H1 (cell line): ENCODE data around the gene DOCK3. TPM values are rescaled to one million over a fixed set of nuclear protein-coding genes. Genes with fewer than 3 reads are reported as not detected.

Experiments
- CTCF ChIA-PET: fragments of 300-600 bp; sonication (Branson Sonifier 250); formaldehyde crosslinking; loops from one replicate; lab custom pipeline; 2021; ENCODE audit not compliant: partially characterized antibody; lab: Charles Lee
- POLR2A ChIA-PET: fragments of 300-600 bp; sonication (Branson Sonifier 250); formaldehyde crosslinking; loops from one replicate; lab custom pipeline; 2021; ENCODE audit warnings: inconsistent platforms; ENCODE audit not compliant: partially characterized antibody; lab: Charles Lee
- DNase-seq, 2 experiments: peaks; one replicate each; pipeline versions ENCODE4 v3.0.0 to v3.0.0-alpha.2; 2010 to 2022; ENCODE audit warnings: low spot score in 2 of 2, low read depth in 1 of 2, mixed read lengths in 1 of 2
- FAIRE-seq: peaks from 2 replicates; lab custom pipeline; 2011; peaks lifted over from hg19 to GRCh38; lab: Jason Lieb, UNC
- H2AFZ ChIP-seq: 2 replicates; pipeline ENCODE4 v1.8.1; 2012; ENCODE audit warnings: low read length, inconsistent platforms
- H2AK5ac ChIP-seq: 2 replicates; pipeline ENCODE4 v1.6.1; 2013; ENCODE audit warnings: low read depth, low read length
- H2BK120ac ChIP-seq: replicated peaks from 2 replicates; pipeline ENCODE3; 2013; ENCODE audit warnings: low read depth, low read length, inconsistent platforms
- H2BK12ac ChIP-seq: 2 replicates; pipeline ENCODE4 v1.6.1; 2013; ENCODE audit warnings: low read depth, low read length
- H2BK15ac ChIP-seq: 2 replicates; pipeline ENCODE4 v1.6.1; 2013; ENCODE audit warnings: low read length
- H2BK20ac ChIP-seq: 2 replicates; pipeline ENCODE4 v1.6.1; 2013; ENCODE audit warnings: low read length
- H2BK5ac ChIP-seq: 2 replicates; pipeline ENCODE4 v1.6.1; 2013; ENCODE audit warnings: low read depth, low read length
- H3K14ac ChIP-seq: 2 replicates; pipeline ENCODE4 v1.6.1; 2013; ENCODE audit warnings: inconsistent platforms; ENCODE audit not compliant: insufficient read length
- H3K18ac ChIP-seq: 2 replicates; pipeline ENCODE4 v1.6.1; 2013; ENCODE audit warnings: low read length; ENCODE audit errors: extremely low read depth
- H3K23ac ChIP-seq: 2 replicates; pipeline ENCODE4 v1.6.1; 2013; ENCODE audit warnings: inconsistent platforms; ENCODE audit not compliant: insufficient read length
- H3K23me2 ChIP-seq: 2 replicates; pipeline ENCODE4 v1.6.1; 2013; ENCODE audit warnings: low read depth, low read length
- H3K27ac ChIP-seq: 2 replicates; pipeline ENCODE4 v1.6.1; 2011; ENCODE audit warnings: low read depth, low read length, inconsistent platforms
- H3K27me3 ChIP-seq, 4 experiments: replicated peaks in 1 of 4; 1 replicate in 1 of 4; 2 replicates in 3 of 4; pipeline versions ENCODE4 v1.6.1 to v1.8.1; 2011 to 2013; ENCODE audit warnings: low read length in 3 of 4, mild to moderate bottlenecking in 3 of 4, inconsistent platforms in 2 of 4, mixed read lengths in 2 of 4, moderate library complexity in 1 of 4; ENCODE audit not compliant: control insufficient read depth in 3 of 4, insufficient read depth in 3 of 4; ENCODE audit errors: extremely low read depth in 1 of 4
- H3K36me3 ChIP-seq, 4 experiments: 2 replicates each; pipeline versions ENCODE4 v1.6.1 to v1.8.1; 2011 to 2013; ENCODE audit warnings: mild to moderate bottlenecking in 4 of 4, low read length in 3 of 4, moderate library complexity in 2 of 4, control low read depth in 1 of 4, inconsistent platforms in 1 of 4; ENCODE audit not compliant: insufficient read depth in 4 of 4, control insufficient read depth in 2 of 4
- H3K4ac ChIP-seq: replicated peaks from 2 replicates; pipeline ENCODE3; 2013; ENCODE audit warnings: low read length, low read depth, mixed read lengths, inconsistent platforms; ENCODE audit not compliant: insufficient read length
- H3K4me1 ChIP-seq, 4 experiments: replicated peaks in 1 of 4; 1 replicate in 1 of 4; 2 replicates in 3 of 4; pipeline versions ENCODE4 v1.6.1 to v1.8.1; 2011 to 2013; ENCODE audit warnings: low read length in 3 of 4, inconsistent platforms in 2 of 4, mixed read lengths in 1 of 4; ENCODE audit not compliant: insufficient read depth in 4 of 4, control insufficient read depth in 3 of 4
- H3K4me2 ChIP-seq, 2 experiments: 2 replicates each; pipeline versions ENCODE4 v1.6.1 to v1.8.1; 2011 to 2013; ENCODE audit warnings: low read depth in 2 of 2, low read length in 2 of 2, control low read depth in 1 of 2, inconsistent platforms in 1 of 2, mild to moderate bottlenecking in 1 of 2; ENCODE audit not compliant: insufficient read depth in 1 of 2
- H3K4me3 ChIP-seq, 4 experiments: fragments of 200-600, 300-600 bp in 1 of 4; sonication (generic), shearing (Covaris generic), sonication (Bioruptor Twin) in 1 of 4; 2 replicates each; pipeline versions ENCODE4 v1.5.1 to v1.8.1; 2011 to 2016; ENCODE audit warnings: low read length in 4 of 4, low read depth in 3 of 4, control low read depth in 2 of 4, inconsistent platforms in 2 of 4, mild to moderate bottlenecking in 2 of 4, mixed read lengths in 1 of 4, moderate library complexity in 1 of 4; ENCODE audit not compliant: insufficient read depth in 2 of 4; ENCODE audit errors: extremely low read depth in 1 of 4
- H3K56ac ChIP-seq: replicated peaks from 2 replicates; pipeline ENCODE3; 2013; ENCODE audit warnings: low read depth, mild to moderate bottlenecking, mixed read lengths, low read length, inconsistent platforms; ENCODE audit not compliant: insufficient read length
- H3K79me1 ChIP-seq: 2 replicates; pipeline ENCODE4 v1.6.1; 2013; ENCODE audit warnings: low read depth, low read length, control low read depth
- H3K79me2 ChIP-seq, 2 experiments: 2 replicates each; pipeline versions ENCODE4 v1.6.1 to v1.8.1; 2012 to 2013; ENCODE audit warnings: low read length in 2 of 2, mild to moderate bottlenecking in 2 of 2, inconsistent platforms in 1 of 2; ENCODE audit not compliant: insufficient read depth in 2 of 2, control insufficient read depth in 1 of 2
- H3K9ac ChIP-seq, 4 experiments: replicated peaks in 1 of 4; 1 replicate in 1 of 4; 2 replicates in 3 of 4; pipeline versions ENCODE4 v1.6.1 to v1.8.1; 2011 to 2013; ENCODE audit warnings: low read depth in 3 of 4, low read length in 3 of 4, control low read depth in 2 of 4, mild to moderate bottlenecking in 2 of 4, moderate library complexity in 2 of 4, inconsistent platforms in 1 of 4; ENCODE audit errors: extremely low read depth in 1 of 4
- H3K9me3 ChIP-seq, 2 experiments: 2 replicates each; pipeline versions ENCODE4 v1.6.1 to v1.8.1; 2012 to 2013; ENCODE audit warnings: mild to moderate bottlenecking in 2 of 2, moderate library complexity in 2 of 2, control low read depth in 1 of 2, inconsistent platforms in 1 of 2, low read depth in 1 of 2, low read length in 1 of 2, mixed read lengths in 1 of 2; ENCODE audit not compliant: insufficient read depth in 2 of 2
- H4K20me1 ChIP-seq, 2 experiments: replicated peaks in 1 of 2; 2 replicates each; pipeline versions ENCODE3 to v1.8.1; 2011 to 2013; ENCODE audit warnings: inconsistent platforms in 2 of 2, low read length in 2 of 2, mild to moderate bottlenecking in 1 of 2; ENCODE audit not compliant: insufficient read depth in 2 of 2, control insufficient read depth in 1 of 2
- H4K5ac ChIP-seq: 2 replicates; pipeline ENCODE4 v1.6.1; 2013; ENCODE audit warnings: low read length, low read depth, mixed read lengths, inconsistent platforms; ENCODE audit not compliant: insufficient read length
- H4K8ac ChIP-seq: 2 replicates; pipeline ENCODE4 v1.8.0; 2013; ENCODE audit warnings: mild to moderate bottlenecking, moderate library complexity, low read length, inconsistent platforms; ENCODE audit not compliant: insufficient read depth; ENCODE audit errors: extremely low read depth
- H4K91ac ChIP-seq: replicated peaks from 2 replicates; pipeline ENCODE3; 2013; ENCODE audit warnings: low read length, mixed read lengths, inconsistent platforms; ENCODE audit not compliant: insufficient read length
- CREB1 ChIP-seq: IDR thresholded peaks from 2 replicates; pipeline ENCODE4 v1.6.1; 2012; ENCODE audit warnings: inconsistent platforms
- GABPA ChIP-seq: IDR thresholded peaks from 2 replicates; pipeline ENCODE4 v1.6.1; 2011; ENCODE audit warnings: mild to moderate bottlenecking, low read length, moderate library complexity, borderline replicate concordance; ENCODE audit not compliant: insufficient read depth
- WGBS, 2 experiments: shearing (Covaris generic) in 1 of 2; methylation state at CpG; one replicate each; pipeline versions ENCODE4 v1.1.6 to v1.1.7; 2013 to 2015; ENCODE audit warnings: low lambda C conversion rate in 2 of 2, mixed read lengths in 2 of 2, inconsistent platforms in 1 of 2, low coverage in 1 of 2, missing lambda C conversion rate in 1 of 2; ENCODE audit not compliant: insufficient replicate concordance in 2 of 2, insufficient coverage in 1 of 2, insufficient read length in 1 of 2; ENCODE audit errors: extremely low coverage in 1 of 2, missing lambda C conversion rate in 1 of 2; 5-methylcytosine and 5-hydroxymethylcytosine counted together
- polyA plus RNA-seq, 7 experiments: library from polyadenylated mRNA; depleted of rRNA in 3 of 7; stranded (reverse) in 5 of 7; unstranded in 2 of 7; fragments of >200 nt in 5 of 7; fragments of 200-250 nt in 2 of 7; gene quantifications; 1 replicate in 5 of 7; 2 replicates in 1 of 7; 4 replicates in 1 of 7; pipeline versions ENCODE4 v1.2.1 to v1.2.3, GENCODE V29; 2011 to 2013; ENCODE audit warnings: missing spikeins in 2 of 7, mixed read lengths in 2 of 7
- total RNA-seq: library from RNA; stranded (reverse); fragmentation: NEBNext Ultra II Directional; extraction: Animal tissue kit (Norgen Biotek cat#: 25700); gene quantifications from 2 replicates; pipeline ENCODE4 v1.2.1, GENCODE V29; 2021
- TF ChIP-seq, protein P1 (sequence below): IDR thresholded peaks from 2 replicates; pipeline ENCODE4 v1.6.1; 2012; ENCODE audit warnings: low read length, inconsistent platforms

Gene DOCK3
- total and polyA plus RNA-seq, 2 of the 8 experiments (the other 6 are each of a cell fraction or from before 2014, with no cell fraction given), result 2.7 to 5.0 TPM

DNA sequence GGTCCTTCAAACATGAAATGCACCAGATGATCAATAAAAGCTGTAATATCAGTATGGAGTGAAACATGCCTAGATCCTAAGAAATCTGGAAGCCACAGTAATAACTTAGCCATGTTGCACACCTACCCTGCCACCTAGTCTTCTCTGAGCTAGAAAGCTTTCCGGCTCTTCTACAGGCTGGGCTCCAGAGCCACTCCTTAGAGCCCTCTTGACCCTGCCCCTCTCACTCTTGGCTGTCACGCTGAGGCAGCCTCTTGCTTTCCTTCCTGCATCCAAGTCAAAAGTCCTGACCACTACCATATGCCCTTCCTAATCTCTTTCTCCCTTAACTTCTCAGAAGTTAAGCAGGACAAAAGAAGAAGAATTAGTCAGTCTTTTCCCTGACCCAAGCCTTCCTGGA is 734.1 kb downstream of the DOCK3 start:
- DNase-seq (no peak), FAIRE-seq (no peak)
- ChIA-PET POLR2A (interaction anchor here (0.7 to 3.0 kb wide), 2 partner anchors 9 to 16 kb away, joined by 5 to 9 read pairs; no protein-coding TSS in a partner anchor), CTCF (interaction anchor here (1.3 kb wide), 2 partner anchors 20 to 260 kb away, joined by 4 read pairs; no protein-coding TSS in a partner anchor)
- TF ChIP-seq, protein P1, sequence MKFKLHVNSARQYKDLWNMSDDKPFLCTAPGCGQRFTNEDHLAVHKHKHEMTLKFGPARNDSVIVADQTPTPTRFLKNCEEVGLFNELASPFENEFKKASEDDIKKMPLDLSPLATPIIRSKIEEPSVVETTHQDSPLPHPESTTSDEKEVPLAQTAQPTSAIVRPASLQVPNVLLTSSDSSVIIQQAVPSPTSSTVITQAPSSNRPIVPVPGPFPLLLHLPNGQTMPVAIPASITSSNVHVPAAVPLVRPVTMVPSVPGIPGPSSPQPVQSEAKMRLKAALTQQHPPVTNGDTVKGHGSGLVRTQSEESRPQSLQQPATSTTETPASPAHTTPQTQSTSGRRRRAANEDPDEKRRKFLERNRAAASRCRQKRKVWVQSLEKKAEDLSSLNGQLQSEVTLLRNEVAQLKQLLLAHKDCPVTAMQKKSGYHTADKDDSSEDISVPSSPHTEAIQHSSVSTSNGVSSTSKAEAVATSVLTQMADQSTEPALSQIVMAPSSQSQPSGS, result no peak
- TF ChIP-seq GABPA, result no peak
- no peak for TF ChIP-seq CREB1
- Histone ChIP-seq H3K4me3 (no peak overlapping the region), H3K18ac (no peak overlapping the region), H3K4me1 (no peaks in the 10 kb centered on the region), H3K27ac (no peak overlapping the region), H3K23ac (no peak overlapping the region), H3K4ac (no peak overlapping the region), H3K56ac (no peak overlapping the region), H2BK15ac (no peak overlapping the region), H4K91ac (no peak overlapping the region), H3K36me3 (peaks cover 4 to 34% (median 22%) of the 10 kb centered on the region in 4 experiments), H3K23me2 (no peaks in the 10 kb centered on the region), H2AK5ac (no peak overlapping the region), H3K9me3 (no peaks in the 10 kb centered on the region), H3K79me2 (no peaks in the 10 kb centered on the region), H3K4me2 (no peak overlapping the region), H4K20me1 (peaks cover 0 to 4% of the 10 kb centered on the region in 2 experiments), H2BK5ac (no peak overlapping the region), H2BK120ac (no peak overlapping the region), H2BK12ac (no peak overlapping the region), H3K27me3 (no peaks in the 10 kb centered on the region), H3K79me1 (no peaks in the 10 kb centered on the region), H4K5ac (no peak overlapping the region), H2AFZ (no peak overlapping the region), H2BK20ac (no peak overlapping the region), H3K9ac (no peak overlapping the region), H3K14ac (no peak overlapping the region), H4K8ac (no peak overlapping the region)
- 85% methylated on average over 2 of the region's 2 CpGs; no CpG with 5 or more reads in 1 of the 2 experiments for WGBS, 2 experiments
